ENCODE measurements around the gene RAD51C.

The RAD51C gene

DNA sequence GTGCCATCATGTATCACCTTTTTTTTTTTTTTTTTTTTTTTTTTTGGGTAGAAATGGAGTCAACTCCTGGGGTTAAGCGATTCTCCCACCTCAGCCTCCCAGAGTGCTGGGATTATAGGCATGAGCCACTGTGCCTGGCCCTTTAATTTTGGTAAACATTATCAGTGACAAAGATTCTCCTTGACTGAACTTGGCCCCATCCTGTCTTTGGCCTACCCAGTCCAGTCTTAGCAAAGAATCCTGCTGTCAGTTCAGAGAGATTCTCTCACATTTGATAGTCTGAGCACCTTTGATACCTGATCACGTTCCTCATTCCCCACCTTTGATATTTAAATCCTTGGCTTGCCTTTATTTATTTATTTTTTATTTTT, 11.5 kb downstream of the RAD51C start:
- Histone ChIP-seq H3K9ac (ENCODE audit: low read length) (no peak overlapping the region), H3K79me2 (ENCODE audit: low read length) (no peaks in the 10 kb centered on the region), H3K4me3 (ENCODE audit: low read length) (no peak overlapping the region), H3K27ac (ENCODE audit: low read length) (no peak overlapping the region), H3K4me2 (ENCODE audit: low read length) (no peak overlapping the region), H3K27me3 (ENCODE audit: low read depth, low read length) (no peaks in the 10 kb centered on the region), H3K36me3 (replicated peaks; ENCODE audit: low read depth, low read length) (peaks cover 41% of the 10 kb centered on the region), H3K9me3 (ENCODE audit: insufficient read depth, low read length) (no peaks in the 10 kb centered on the region), H4K20me1 (ENCODE audit: insufficient read depth, low read length) (0 out of 2 replicates have a peak, but pooled peaks cover 4% of the 10 kb centered on the region), H3K4me1 (ENCODE audit: low read length) (peaks cover 43% of the 10 kb centered on the region), H2AFZ (ENCODE audit: low read depth, low read length) (no peak overlapping the region)
- no peak for TF ChIP-seq EZH2phosphoT487 (IDR thresholded peaks at IDR 0.05; ENCODE audit: low read depth)
- TF ChIP-seq, protein P1, sequence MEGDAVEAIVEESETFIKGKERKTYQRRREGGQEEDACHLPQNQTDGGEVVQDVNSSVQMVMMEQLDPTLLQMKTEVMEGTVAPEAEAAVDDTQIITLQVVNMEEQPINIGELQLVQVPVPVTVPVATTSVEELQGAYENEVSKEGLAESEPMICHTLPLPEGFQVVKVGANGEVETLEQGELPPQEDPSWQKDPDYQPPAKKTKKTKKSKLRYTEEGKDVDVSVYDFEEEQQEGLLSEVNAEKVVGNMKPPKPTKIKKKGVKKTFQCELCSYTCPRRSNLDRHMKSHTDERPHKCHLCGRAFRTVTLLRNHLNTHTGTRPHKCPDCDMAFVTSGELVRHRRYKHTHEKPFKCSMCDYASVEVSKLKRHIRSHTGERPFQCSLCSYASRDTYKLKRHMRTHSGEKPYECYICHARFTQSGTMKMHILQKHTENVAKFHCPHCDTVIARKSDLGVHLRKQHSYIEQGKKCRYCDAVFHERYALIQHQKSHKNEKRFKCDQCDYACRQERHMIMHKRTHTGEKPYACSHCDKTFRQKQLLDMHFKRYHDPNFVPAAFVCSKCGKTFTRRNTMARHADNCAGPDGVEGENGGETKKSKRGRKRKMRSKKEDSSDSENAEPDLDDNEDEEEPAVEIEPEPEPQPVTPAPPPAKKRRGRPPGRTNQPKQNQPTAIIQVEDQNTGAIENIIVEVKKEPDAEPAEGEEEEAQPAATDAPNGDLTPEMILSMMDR (IDR thresholded peaks at IDR 0.05; ENCODE audit: low read depth, low read length) = no peak

DNA sequence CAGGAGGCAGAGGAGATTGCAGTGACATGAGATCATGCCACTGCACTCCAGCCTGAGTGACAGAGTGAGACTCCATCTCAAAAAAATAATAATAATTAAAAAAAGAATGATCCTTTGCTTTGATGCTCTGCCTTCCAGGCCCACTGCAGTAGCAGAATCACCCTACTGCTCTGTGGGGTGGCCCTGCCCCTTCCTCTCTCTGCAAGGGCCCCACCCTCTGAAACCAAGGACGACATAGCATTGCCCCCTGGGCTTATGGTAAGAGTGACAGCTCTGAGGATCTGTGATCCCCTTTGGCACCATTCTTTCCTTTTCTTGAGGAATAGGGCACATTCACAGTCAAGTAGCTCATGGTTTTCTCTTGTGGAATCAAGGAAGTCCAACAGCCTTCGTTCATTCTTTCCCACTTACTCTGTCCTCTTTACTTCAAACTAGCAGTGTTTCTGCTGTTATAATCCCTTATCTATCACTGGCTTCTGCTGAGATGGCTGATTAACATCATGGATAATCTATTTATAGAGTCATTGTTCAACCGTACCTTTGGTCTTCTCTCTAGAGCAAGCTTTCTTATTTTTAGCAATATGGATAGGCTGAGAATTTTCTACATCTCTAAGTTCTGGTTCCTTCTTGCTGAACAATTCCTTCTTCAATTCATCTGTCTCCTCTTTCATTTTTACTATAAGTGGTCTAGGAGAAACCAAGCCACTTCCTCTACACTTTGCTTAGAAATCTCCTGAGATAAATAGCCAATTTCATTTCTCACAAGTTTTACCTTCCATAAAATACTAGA, 14.1 kb downstream of the RAD51C start:
- Histone ChIP-seq H3K9me3 (ENCODE audit: insufficient read depth, low read length) (no peaks in the 10 kb centered on the region), H3K36me3 (replicated peaks; ENCODE audit: low read depth, low read length) (peaks cover 35% of the 10 kb centered on the region), H3K9ac (ENCODE audit: low read length) (peak overlapping the region; percentile 24; the same call in 1 of the 2 replicates), H3K27me3 (ENCODE audit: low read depth, low read length) (no peaks in the 10 kb centered on the region), H2AFZ (ENCODE audit: low read depth, low read length) (no peak overlapping the region), H3K4me2 (ENCODE audit: low read length) (peak overlapping the region; percentile 70), H3K27ac (ENCODE audit: low read length) (peak overlapping the region; percentile 63), H3K4me3 (ENCODE audit: low read length) (peak overlapping the region; percentile 30), H3K4me1 (ENCODE audit: low read length) (peaks cover 41% of the 10 kb centered on the region), H4K20me1 (ENCODE audit: insufficient read depth, low read length) (0 out of 2 replicates have a peak, but pooled peaks cover 4% of the 10 kb centered on the region), H3K79me2 (ENCODE audit: low read length) (no peaks in the 10 kb centered on the region)
- TF ChIP-seq, protein P1 (IDR thresholded peaks at IDR 0.05; ENCODE audit: low read depth, low read length) = no peak
- no peak for TF ChIP-seq EZH2phosphoT487 (IDR thresholded peaks at IDR 0.05; ENCODE audit: low read depth)

DNA sequence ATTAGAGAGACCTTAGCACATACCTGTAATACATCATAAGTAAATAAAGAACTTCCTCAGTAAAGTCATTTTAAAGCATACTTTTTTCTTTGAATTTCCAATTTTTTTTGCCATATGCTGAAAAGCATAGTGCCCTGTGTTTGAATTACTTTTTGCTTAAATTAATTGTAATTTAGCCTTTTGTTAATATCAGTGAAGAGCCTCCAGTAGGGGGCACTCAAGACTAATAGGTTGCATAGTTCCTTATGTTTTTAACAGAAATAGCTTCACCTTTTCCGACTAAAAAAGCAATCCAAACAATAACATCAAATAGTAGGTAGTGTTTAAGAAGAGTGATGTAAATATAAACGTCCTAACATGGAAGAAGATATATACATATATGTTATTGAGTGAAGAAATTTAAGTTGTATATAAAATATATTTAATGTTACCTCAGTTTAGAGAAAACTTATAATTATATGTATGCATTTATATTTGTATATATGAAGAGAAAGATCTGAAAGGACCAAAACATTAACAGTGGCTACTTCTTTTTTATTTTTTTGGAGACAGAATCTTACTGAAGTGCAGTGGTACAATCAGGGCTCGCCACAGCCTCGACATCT, 18.6 kb downstream of the RAD51C start:
- Histone ChIP-seq H3K9me3 (ENCODE audit: insufficient read depth, low read length) (no peaks in the 10 kb centered on the region), H3K4me1 (ENCODE audit: low read length) (peaks cover 23% of the 10 kb centered on the region), H3K4me3 (ENCODE audit: low read length) (no peak overlapping the region)

DNA sequence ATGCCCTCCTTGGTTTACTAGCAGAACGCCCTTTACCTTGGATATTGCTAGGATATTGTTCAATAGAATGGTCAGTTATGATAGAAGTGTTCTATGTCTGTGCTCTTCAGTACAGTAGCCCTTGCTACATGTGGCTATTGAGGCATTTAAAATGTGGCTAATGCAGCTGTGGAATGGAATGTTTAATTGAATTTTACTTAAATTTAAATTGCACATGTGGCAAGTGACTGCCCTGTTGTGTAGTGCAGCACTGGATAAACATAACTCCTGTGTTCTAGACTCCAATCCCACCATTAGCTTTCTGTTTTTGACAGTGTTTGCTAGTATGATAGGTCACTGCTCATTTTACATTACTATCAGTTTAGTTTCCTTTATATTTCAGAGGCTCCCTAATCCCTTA, 29.9 kb downstream of the RAD51C start:
- H3K4me3 ChIP-seq (ENCODE audit: low read length) = no peak overlapping the region
- no peak overlapping the region for H3K27ac ChIP-seq (ENCODE audit: low read length)
- H3K36me3 ChIP-seq (replicated peaks; ENCODE audit: low read depth, low read length) = peaks cover 8% of the 10 kb centered on the region
- H3K9ac ChIP-seq (ENCODE audit: low read length) = no peak overlapping the region
- H3K9me3 ChIP-seq (ENCODE audit: insufficient read depth, low read length) = no peaks in the 10 kb centered on the region
- TF ChIP-seq, protein P1 (IDR thresholded peaks at IDR 0.05; ENCODE audit: low read depth, low read length) = no peak
- TF ChIP-seq EZH2phosphoT487 (IDR thresholded peaks at IDR 0.05; ENCODE audit: low read depth) = no peak
- H3K27me3 ChIP-seq (ENCODE audit: low read depth, low read length) = no peaks in the 10 kb centered on the region
- no peak overlapping the region for H2AFZ ChIP-seq (ENCODE audit: low read depth, low read length)
- H3K4me2 ChIP-seq (ENCODE audit: low read length) = no peak overlapping the region
- H4K20me1 ChIP-seq (ENCODE audit: insufficient read depth, low read length) = no peaks in the 10 kb centered on the region
- H3K79me2 ChIP-seq (ENCODE audit: low read length) = no peaks in the 10 kb centered on the region
- H3K4me1 ChIP-seq (ENCODE audit: low read length) = peaks cover 7% of the 10 kb centered on the region

More for the DNA sequence above, 18.6 kb downstream of the RAD51C start:
- Histone ChIP-seq H3K79me2 (ENCODE audit: low read length) (no peaks in the 10 kb centered on the region), H3K4me2 (ENCODE audit: low read length) (no peak overlapping the region), H2AFZ (ENCODE audit: low read depth, low read length) (no peak overlapping the region), H3K9ac (ENCODE audit: low read length) (no peak overlapping the region), H3K27me3 (ENCODE audit: low read depth, low read length) (no peaks in the 10 kb centered on the region), H3K36me3 (replicated peaks; ENCODE audit: low read depth, low read length) (peaks cover 26% of the 10 kb centered on the region), H3K27ac (ENCODE audit: low read length) (no peak overlapping the region), H4K20me1 (ENCODE audit: insufficient read depth, low read length) (0 out of 2 replicates have a peak, but pooled peaks cover 4% of the 10 kb centered on the region)
- TF ChIP-seq EZH2phosphoT487 (IDR thresholded peaks at IDR 0.05; ENCODE audit: low read depth) = no peak
- TF ChIP-seq, protein P1 (IDR thresholded peaks at IDR 0.05; ENCODE audit: low read depth, low read length) = peak; percentile 88
